Ecto neural progenitor cell (in vitro differentiated cells): Measurements from ENCODE around the gene HIF1AN.

ENCODE experiments used
- DNase-seq: peaks from one replicate; pipeline ENCODE4 v3.0.0-alpha.2; 2018; ENCODE audit warnings: low spot score

Gene HIF1AN

DNA sequence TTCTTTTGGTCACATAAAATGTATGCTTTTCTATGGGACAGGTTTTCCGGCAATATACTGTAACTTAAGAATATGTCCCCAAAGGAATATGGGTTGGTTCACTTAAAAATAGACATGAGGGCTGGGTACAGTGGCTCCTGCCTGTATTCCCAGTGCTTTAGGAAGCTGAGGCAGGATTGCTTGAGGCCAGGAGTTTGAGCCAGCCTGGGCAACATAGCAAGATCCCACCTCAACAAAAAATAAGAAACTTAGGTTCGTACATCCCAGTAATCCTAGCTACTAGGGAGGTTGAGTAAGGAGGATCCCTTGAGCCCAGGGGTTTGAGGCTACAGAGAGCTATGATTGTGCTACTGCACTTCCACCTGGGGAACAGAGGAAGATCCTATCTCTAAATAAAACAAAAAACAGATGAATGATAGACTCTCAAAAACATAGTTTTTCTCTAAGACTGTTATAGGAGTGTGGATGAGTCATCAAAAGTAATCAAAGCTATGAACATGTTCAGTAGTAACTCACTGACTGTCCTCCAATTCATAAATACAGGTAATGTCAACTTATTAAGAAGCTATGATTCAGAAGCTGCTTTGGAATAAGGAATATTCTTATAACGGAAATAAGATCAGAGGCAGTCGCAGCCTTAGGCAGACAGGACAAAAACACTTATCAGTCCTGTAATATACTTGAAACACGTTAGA is 13.5 kb upstream of the HIF1AN start:
- no peak for DNase-seq

DNA sequence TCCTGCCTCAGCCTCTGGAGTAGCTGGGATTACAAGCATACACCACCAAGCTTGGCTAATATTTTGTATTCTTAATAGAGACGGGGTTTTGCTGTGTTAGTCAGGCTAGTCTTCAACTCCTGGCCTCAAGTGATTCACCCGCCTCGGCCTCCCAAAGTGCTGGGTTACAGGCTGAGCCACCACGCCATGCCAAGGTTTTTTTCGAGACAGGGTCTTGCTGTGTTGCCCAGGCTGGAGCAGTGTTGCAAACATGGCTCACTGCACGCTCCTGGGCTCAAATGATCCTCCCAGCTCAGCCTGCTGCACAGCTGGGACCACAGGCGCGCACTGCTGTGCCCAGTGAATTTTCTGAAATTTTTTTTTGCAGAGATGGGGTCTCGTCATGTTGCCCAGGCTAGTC is 12.8 kb upstream of the HIF1AN start:
- no peak for DNase-seq

DNA sequence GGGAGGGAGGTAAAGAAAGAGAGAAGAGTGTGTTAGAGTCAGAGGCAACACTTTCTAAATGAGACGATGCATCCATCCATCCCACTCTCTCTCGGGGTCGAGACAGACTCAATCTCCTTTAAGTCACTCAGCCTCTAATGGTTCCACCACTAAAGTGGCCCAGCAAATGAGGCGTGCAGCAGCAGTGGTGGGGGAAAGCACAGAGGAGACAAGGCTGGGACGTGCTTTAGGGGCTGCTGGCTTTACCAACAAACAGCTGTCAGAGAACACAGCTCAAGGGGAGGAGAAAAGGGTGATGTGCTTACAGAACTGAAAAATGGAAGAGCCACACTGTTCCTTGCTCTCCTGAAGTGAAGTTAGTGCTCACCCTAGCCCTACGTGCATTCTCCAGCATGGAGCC is 11.5 kb upstream of the HIF1AN start:
- no peak for DNase-seq

DNA sequence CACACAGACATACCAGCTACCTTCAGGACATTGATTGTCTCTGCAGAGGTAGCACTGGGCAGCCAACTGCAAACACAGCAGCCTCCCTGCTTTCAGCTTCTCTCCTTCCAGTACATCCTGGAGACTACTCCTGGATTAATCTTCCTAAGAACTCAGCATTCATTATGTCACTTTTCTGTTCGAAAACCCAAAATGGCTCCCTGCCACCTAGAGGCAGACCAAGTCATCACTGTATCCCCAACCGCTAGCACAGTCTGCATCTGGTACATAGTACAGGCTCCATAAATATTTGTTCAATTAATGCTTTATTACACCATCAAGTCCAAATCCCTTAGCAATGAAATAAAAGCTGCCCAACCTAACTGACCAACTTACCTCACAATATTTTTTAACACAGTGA is 11.1 kb upstream of the HIF1AN start:
- DNase-seq = no peak

DNA sequence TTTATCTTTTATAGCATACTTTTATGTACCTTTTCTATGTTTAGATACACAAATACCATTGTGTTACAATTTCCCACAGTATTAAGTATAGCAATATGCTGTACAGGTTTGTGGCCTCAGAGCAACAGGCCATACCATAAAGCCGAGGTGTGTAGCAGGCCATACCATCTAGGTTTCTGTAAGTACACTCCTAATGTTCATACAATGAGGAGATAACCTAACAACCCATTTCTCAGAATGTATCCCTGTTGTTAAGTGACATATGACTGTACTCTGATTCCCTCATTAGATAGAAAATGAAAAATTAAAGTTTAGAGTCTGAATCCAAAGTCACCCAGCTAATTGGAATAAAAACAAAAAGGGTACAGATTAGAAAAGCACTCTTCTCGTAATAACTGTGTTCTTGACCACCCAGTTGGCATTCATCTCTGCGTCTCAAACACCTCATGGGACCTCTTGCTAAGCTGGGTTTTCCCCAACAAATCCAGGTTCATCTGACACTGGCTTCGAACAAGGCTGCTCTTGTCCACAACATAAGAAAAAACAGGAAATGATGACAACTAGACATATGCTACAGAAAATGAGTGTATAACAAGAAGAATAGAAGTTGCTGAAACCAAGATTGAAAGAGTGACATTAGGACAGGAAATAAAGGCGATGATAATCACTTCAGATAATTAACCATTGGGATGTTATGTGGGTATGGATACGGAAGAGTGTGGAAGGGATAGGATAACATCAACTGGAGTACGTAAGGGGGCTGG is 7.4 kb upstream of the HIF1AN start:
- DNase-seq = no peak

DNA sequence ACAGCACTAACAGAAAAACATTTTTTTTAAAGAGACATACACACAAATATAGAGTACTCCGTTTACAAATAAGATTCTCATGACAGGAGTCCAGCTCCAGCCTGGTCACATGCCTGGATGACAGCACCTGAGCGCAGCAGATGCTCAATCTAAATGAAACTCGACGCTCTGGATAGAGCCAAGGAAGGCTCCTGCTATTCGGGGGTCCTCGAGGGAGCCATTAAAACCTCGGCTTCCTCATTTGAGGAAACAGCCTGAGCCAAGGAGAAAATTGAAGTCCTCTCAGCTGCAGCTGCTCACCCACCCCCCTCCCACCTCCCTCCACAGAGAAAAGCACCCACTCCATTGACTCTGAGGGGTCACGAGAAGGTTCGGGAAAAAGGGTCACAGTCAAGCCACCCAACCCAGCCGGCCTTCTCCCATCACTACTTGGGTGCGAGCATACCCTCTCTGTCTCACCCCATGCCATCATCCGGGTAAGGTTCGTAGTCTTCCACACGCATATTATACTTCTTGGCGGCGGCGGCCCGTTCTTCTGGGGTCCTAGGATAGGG is 6.7 kb upstream of the HIF1AN start:
- DNase-seq = no peak

DNA sequence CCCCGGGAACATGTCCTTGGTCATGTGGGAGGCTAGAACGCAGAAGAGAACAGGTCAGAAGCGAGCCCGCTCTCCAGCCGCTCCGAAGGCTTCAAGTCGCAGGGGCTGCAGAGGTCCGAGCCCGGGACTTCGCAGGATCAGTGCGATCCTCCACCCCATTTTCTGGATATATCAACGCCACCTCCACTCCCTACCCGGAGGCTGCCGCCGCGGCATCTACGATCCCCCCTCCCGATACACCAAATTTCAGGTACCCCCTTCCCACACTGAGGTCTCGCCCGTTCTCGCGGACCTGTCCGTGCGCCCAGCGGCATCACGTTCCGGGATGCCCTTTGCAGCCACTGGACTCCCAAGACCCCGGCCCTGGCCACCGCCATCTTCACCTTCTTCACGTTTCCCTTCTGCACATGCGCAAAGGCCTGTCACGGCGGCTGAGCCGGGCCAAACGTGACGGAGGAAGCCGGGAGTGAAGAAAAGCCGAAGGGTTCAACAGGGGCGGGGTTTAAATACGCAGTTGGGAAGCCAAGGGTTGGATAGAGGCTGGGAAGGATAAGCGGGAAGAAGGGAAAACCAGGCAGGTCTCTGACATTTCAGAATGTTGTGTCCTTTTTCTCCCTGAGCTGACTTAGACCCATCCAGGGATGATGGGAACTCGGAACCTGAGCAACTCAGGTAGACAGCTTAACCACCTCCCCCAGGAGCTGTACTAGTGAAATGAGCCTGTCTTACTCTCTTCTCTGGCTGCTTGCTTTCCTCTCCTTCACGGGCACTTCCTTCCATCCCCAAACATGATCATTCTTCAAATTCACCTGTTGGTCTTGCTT is 6.1 kb upstream of the HIF1AN start, which contains the start of gene NDUFB8:
Gene NDUFB8, minus strand, starts transcription at position 397 of the 824 bp plus-strand sequence. Its CDS starts 20 bp downstream, at position 377.
- peak; percentile 92 for DNase-seq

DNA sequence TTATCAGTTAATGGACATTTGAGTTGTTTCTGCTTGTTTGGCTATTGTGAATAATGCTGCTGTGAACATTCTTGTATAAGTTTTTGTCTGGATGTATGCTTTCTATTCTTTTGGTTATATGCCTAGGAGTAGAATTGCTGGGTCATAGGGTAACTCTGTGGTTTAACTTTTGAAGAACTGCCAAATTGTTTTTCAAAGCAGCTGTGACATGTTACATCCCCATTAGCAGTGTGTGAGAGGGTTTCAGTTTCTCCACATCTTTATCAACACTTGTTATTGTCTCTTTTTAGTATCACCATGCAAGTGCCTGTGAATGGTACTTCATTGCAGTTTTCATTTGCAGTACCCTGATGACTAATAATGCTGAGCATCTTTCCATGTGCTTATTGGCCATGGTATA is 4.0 kb upstream of the HIF1AN start:
- no peak for DNase-seq

DNA sequence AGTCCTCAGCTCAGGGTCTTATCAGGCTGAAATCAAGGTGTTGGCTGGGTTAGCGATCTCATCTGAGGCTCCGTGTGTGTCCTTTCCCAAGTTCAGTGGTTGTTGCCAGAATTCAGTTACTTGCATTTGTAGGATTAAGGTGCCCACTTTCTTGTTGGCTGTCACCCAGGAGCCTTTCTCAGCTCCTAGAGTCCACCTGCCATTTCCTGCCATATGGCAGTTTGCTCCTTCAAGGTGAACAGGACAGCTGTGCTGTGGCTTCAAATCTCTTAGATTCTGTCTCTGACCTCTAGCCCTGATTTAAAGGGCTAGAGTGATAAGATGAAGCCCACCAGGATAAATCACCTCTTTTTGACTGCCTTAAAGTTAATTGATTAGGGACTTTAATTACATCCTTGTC is 1.0 kb upstream of the HIF1AN start:
- DNase-seq = no peak

DNA sequence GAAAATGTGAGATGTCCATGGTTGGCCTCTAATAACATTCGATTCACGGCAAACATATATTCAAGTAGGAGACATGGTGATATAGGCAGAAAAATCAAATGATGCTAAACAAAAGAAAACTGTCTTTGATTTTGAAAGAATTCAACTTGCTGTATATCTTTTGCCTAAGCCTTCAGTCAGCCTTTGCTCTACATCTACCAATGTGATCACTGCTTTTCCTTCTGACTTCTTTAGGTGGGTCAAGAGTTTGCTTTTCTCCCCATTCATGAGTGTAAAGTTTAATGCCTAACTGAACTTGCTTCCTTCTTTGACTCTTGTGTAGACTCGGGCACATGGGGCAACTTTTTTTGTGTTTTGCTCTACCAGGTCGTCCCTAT is 417 bp upstream of the HIF1AN start:
- no peak for DNase-seq

DNA sequence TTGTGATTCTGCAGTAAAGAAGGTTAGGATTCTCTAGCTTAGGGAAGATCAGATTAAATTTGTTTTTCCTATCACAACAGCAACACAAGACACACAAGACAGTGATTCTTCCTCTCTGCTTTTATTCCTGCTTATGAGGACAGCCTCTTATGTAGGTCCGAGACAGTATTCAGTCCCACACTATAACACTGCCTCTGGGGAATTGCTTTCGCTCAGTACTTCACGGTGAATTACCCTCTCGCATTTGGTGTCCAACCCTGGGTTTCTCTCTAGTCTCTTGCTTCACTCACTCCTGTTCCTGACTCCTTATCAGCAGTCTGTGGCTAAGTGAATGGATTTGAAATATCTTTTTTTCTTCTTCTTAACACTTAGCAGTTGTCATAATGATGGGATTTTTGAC is 1.7 kb downstream of the HIF1AN start:
- no peak for DNase-seq

DNA sequence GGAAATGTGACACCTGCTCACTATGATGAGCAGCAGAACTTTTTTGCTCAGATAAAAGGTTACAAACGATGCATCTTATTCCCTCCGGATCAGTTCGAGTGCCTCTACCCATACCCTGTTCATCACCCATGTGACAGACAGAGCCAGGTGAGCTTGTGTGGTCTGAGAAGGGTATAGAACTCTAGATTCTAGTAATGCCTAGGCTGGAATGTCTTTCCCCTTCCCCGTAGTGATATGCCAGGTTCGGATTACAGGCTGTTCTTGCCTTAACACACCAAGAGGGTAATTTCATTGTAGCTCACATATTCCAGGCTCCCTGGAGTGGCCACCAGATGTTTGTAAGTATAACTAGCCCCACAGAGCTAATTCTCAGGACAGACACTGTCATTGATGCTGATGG is 9.2 kb downstream of the HIF1AN start:
- DNase-seq = no peak

DNA sequence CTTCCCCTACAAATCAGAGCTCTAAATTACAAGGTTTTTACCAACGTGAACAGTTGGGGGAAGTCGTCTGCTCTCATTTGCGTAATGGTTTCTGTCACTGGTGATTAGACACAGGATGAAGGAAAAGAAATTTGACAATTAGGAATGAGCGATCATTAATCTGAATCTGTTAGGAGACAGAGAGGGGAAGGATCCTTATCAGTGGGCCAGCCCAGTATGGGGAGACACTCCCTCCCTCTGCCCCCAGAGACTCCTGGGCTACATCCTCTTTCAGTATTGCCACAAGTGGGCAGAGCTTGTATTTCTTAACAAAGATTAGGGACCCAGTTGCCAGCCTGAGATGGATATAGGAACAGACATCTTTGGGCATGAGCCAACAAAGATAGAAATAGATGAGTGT is 15.5 kb downstream of the HIF1AN start:
- DNase-seq = no peak

DNA sequence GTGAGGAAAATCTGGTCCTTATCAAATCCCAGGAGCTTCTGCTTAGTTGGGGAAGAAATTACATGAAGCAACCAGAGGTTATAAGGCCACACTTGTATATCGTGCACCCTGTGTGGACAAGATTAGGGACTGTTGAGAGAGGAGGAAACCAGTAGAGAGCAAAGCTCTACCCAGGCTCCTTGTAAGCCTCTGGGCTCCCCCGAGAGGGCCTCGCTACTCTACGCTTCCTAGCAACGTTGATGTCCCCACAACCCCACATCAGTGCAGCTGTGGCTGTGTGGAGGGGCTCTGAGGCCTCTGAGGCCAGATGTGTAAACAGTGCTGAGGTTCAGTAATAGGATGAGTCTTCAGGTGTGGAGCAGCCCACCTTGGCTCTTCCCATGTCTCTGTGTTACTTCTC is 16.0 kb downstream of the HIF1AN start:
- DNase-seq = no peak

DNA sequence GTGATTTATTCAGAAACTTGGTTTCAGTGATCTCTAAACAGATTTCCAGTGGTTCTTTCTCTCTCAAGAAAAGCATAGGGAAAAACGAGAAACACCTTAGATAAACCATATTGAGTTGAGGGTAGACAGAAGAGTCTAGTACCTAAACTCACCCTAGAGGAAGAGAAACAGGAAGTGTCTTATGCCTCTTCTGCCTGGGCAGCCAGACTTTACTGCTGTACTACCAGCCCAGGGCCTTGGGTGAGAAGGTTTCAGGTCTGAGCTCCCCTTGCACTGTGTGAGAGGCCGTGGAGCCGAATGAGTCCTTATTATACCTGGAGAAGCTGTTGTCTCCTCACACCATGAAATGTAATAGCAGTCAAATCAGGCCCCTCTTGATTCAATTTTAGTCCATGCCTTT is 18.2 kb downstream of the HIF1AN start:
- DNase-seq = no peak

DNA sequence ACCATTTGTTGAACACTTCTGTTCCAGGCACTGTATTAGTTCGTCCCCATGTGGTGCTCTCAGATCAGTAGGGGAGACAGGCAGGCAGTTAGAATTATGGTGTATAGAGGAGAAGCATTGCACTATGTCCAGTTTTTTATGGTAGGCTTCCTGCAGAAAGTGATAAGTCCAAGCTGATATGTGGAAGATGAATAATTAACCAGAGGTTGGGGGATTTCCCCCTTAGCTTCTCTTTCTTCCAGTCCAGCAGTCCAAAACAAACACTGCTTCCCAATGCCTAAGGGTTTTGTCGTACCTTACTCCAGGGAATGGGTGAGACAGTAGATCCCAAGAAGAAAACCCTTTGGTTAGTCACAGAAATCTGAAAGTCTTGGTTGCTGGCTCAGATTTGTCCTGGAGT is 19.2 kb downstream of the HIF1AN start:
- DNase-seq = no peak

DNA sequence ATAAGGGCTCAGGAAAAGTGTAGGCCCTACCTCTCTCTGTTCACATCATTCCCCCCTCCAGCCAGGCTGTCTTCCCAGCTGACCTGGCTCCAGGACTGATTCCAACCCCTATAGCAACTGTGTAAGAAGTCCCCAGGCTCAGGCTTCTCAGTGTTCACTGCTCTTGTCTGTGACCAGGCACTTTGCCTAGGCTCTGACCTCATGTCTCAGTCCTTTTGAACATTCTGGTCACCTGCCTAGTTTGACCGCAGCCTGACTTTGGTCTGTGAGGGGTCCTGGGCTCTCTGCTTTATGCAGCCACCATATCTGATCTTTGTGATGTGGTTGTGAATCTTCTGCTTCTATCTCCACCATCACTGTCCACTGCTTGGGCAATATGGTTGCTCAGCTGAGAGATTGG is 24.5 kb downstream of the HIF1AN start:
- DNase-seq = no peak

DNA sequence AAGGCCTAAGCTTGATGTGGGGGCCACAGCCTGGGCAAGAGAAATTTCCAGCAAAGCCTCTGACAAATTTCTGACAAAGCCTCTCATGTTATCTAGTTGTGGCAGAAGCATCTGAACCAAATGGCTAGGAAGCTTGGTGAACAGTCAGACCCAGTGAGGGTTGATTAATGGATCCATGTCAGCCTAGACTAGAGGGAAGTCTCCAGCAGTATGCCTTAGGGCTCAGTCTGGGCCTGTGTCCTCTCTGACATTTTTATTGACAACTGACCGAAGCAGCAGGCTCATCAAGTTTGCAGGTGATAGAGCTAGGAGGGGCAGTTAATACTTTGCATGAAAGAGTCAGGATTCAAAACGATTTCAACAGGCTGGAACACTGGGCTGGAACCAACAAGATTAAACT is 25.3 kb downstream of the HIF1AN start:
- no peak for DNase-seq

DNA sequence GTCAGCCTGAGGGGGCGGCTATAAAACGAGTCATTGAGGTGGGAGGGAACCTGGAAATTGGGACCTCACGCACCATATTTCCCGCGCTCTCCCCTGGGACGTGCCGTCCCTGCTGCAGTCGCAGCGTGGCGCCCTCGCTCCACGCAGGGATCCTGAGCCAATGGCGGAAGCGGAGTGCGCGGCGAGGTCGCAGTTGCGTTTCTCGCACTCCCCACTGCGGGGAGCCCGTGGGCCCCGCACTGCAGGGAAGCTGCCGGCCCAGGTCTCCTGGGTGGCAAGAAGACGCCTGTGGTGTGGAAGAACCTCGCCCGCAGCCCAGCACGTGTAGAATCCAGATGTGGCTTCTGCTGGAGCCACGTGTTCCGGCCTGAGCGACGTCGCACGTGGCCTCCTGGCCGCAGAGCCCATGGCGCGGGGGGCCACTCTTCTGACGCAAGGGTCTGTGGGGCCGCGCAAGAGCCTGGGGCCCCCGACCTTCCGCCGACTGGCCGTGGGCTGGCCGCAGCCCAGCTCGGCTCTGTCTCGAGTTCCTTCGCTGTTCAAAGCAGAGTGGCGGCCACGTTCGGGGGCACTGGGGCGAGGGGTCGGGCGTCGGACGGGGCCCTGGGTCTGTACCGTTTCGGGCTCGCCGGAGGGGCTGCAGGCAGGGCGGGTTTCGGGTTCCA is 26.4 kb downstream of the HIF1AN start:
- DNase-seq = peak; percentile 88

DNA sequence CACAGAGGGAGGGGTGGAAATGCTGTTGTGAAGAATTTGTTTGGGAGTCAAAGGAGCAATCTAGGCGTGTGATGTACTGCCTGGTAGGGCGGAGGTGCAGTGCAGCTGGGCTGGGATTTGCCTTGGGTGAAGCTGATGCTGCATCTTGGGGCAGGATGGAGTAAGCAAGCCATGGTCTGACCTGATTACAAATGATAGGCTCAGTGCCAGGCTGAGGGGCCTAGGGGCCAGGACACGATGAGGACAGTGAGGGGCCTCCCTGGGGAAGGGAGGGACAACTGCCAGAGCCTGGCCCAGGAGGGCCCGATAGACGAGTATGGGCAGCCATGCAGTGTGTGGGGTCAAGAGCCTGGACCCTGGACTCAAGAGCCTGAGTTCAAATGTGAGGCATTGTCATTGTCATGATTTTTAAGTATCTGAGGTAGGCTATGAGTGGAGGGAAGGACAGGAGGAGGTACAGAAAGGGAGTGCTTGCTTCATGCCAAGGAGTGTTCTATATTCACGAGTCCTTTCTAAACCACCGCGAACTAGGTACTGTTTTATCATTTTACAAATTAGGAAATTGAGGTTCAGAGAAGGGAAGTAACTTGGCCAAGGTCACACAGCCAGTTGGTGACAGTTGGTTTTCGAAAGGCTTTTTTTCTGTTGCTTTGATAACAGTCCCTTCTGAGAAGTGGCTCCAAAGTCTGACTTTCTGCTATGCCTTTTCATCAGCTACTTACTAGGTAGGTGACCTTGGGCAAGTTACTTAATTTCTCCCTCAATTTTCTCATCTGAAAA is 29.7 kb downstream of the HIF1AN start:
- DNase-seq = peak; percentile 18

DNA sequence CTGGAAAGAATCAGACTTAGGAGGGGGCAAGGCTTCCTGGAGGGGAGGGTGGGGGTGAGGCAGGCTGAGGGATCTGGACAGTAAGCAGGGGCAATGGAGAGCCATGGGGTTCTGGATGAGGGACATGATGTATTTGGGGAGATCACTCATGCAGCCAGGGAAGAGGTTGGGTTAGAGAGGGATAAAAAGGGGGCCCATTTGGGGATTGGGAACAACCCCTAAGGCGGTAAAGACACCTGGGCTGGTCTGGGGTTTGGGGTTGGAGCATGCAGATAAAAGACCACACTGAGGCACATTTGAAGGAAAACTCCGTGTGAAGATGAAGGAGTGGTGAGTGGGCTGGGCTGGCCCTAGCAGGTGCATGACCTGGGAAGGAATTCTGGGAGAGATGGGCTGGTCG is 30.8 kb downstream of the HIF1AN start:
- peak; percentile 32 for DNase-seq
